ENCODE results near the gene HOATZ. TPM values are rescaled to one million over a fixed set of nuclear protein-coding genes. Genes with fewer than 3 reads are reported as not detected.

Gene HOATZ
- total and polyA plus RNA-seq, 10 donors, result not detected

DNA sequence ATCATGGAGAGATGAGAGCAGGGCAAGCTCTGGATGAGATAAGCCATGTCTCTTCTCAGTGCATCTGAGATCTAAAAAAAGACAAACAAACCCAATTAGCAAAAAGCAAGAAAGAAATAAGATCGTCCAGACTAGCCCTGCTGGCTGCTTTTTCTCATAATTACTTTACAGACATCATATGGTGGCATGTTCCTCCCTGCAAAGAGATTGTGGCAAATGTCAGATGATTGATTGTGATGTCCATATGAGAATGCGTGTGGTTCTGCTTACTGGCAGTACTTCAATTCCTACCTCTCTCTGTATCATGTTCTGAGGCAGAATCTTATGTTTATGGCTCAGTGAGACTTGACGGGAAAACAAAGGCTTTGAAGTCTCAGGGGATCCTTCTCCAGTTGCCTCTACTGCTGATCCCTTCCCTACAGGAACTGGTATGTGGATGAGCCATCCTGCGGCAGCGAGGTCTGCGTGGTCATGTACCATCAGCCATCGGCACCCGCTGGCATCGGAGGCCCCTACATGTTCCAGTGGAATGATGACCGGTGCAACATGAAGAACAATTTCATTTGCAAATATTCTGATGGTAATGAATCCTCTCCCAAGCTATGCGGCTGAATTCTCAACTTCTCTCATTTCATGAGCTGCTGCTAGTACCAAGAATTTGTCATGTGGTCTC lies 34.8 kb downstream of the HOATZ start:
- DNase-seq, result no peak
- 83 to 89% (median 88%) methylated on average over 11 of the region's 11 CpGs for WGBS, 5 donors

DNA sequence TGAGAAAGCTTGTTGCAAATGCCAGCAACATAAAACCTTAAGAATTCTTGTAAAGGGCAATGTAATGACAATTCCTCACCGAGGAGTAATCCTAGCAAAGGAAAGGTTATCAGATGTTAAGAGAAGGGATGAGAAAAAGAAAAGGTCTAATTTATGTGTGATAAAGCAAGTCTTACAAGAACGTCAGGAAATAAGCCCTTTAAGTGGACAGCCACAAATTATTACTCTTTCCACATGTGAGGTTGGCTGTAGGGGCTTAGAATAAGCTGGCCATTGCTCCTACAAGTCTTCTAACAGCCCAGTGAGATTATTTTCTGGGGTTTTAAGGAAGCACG lies 35.3 kb downstream of the HOATZ start:
- 58 to 70% (median 65%) methylated on average over 3 of the region's 3 CpGs for WGBS, 5 donors
- H3K36me3 ChIP-seq, result peaks cover 0 to 13% (median 0%) of the 10 kb centered on the region in 6 donors
- H3K4me1 ChIP-seq, result no peaks in the 10 kb centered on the region
- TF ChIP-seq POLR2A (IDR thresholded peaks at IDR 0.05) (no peak), POLR2AphosphoS5 (IDR thresholded peaks at IDR 0.05) (no peak)
- TF ChIP-seq, protein P1, sequence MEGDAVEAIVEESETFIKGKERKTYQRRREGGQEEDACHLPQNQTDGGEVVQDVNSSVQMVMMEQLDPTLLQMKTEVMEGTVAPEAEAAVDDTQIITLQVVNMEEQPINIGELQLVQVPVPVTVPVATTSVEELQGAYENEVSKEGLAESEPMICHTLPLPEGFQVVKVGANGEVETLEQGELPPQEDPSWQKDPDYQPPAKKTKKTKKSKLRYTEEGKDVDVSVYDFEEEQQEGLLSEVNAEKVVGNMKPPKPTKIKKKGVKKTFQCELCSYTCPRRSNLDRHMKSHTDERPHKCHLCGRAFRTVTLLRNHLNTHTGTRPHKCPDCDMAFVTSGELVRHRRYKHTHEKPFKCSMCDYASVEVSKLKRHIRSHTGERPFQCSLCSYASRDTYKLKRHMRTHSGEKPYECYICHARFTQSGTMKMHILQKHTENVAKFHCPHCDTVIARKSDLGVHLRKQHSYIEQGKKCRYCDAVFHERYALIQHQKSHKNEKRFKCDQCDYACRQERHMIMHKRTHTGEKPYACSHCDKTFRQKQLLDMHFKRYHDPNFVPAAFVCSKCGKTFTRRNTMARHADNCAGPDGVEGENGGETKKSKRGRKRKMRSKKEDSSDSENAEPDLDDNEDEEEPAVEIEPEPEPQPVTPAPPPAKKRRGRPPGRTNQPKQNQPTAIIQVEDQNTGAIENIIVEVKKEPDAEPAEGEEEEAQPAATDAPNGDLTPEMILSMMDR (IDR thresholded peaks at IDR 0.05 in 8 of 11, conservative IDR thresholded peaks at IDR 0.05 in 3 of 11), result no peak
- no peak overlapping the region for H3K4me3 ChIP-seq
- no peaks in the 10 kb centered on the region for H3K27me3 ChIP-seq (replicated peaks in 1 of 7)
- no peaks in the 10 kb centered on the region for H3K9me3 ChIP-seq
- DNase-seq, result no peak
- no peak overlapping the region for H3K27ac ChIP-seq
- intact Hi-C loops (cut with DNase I; ENCODE audit: low total_unique reads), result no loop called here

More for the DNA sequence above, 34.8 kb downstream of the HOATZ start:
- Histone ChIP-seq H3K4me1 (no peaks in the 10 kb centered on the region), H3K27ac (no peak overlapping the region), H3K36me3 (peaks cover 0 to 13% (median 0%) of the 10 kb centered on the region in 6 donors), H3K27me3 (replicated peaks in 1 of 7) (no peaks in the 10 kb centered on the region), H3K9me3 (no peaks in the 10 kb centered on the region), H3K4me3 (no peak overlapping the region)
- intact Hi-C loops (cut with DNase I; ENCODE audit: low total_unique reads), result no loop called here
- TF ChIP-seq POLR2AphosphoS5 (IDR thresholded peaks at IDR 0.05), result no peak
- TF ChIP-seq, protein P1 (IDR thresholded peaks at IDR 0.05 in 8 of 11, conservative IDR thresholded peaks at IDR 0.05 in 3 of 11), result no peak
- TF ChIP-seq POLR2A (IDR thresholded peaks at IDR 0.05), result no peak

DNA sequence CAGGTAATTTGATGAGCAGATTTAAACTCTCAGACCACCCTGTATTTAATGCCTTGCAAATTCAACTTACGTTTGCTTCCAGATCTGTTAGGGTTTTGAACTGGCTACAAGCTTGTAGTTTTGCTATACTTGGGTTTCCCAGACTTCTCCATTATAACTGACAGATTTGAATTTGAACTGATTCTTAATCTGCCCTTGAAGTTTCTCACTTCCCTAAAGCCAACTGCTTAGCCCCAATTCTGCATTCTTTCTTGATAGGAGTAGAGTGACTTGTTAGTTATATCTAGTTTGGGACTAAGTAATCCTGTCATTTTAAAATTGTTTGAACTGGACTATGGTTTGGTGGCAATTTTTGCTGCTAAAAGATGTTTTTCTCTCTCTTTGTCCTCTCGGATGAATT lies 35.7 kb downstream of the HOATZ start:
- intact Hi-C loops (cut with DNase I; ENCODE audit: low total_unique reads), result no loop called here
- TF ChIP-seq POLR2AphosphoS5 (IDR thresholded peaks at IDR 0.05), result no peak
- TF ChIP-seq, protein P1 (IDR thresholded peaks at IDR 0.05 in 8 of 11, conservative IDR thresholded peaks at IDR 0.05 in 3 of 11), result no peak
- TF ChIP-seq POLR2A (IDR thresholded peaks at IDR 0.05), result no peak
- DNase-seq, result no peak
- Histone ChIP-seq H3K27me3 (replicated peaks in 1 of 7) (no peaks in the 10 kb centered on the region), H3K9me3 (peaks cover 0 to 2% (median 0%) of the 10 kb centered on the region in 8 donors), H3K4me1 (no peaks in the 10 kb centered on the region), H3K36me3 (peaks cover 0 to 14% (median 0%) of the 10 kb centered on the region in 6 donors), H3K4me3 (no peak overlapping the region), H3K27ac (no peak overlapping the region)
- WGBS, 5 donors, result 68 to 88% (median 78%) methylated on average over 2 of the region's 2 CpGs

DNA sequence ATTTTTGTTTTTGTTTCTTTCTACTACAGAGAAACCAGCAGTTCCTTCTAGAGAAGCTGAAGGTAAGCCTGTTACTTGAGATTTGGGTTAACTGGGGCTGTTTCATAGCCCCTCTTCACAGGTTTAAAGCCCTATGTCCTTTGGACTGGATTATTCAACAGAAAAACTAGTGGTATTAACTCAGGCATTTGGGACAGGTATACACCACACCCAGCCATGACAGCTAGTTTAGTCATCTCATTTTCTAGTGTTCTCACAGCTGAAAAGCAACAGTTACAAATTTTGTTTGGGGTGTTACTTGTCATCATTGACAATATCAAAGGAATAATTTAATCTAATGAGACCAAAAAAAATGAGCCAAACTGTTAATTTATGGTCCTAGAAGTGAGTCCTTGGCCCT lies 40.0 kb downstream of the HOATZ start:
- no peak for DNase-seq
- Histone ChIP-seq H3K4me1 (no peaks in the 10 kb centered on the region), H3K9me3 (peaks cover 0 to 19% (median 9%) of the 10 kb centered on the region in 8 donors), H3K4me3 (no peak overlapping the region), H3K27me3 (replicated peaks in 1 of 7) (no peaks in the 10 kb centered on the region), H3K36me3 (peaks cover 0 to 22% (median 2%) of the 10 kb centered on the region in 6 donors), H3K27ac (no peak overlapping the region)
- intact Hi-C loops (cut with DNase I; ENCODE audit: low total_unique reads), result no loop called here
- TF ChIP-seq POLR2AphosphoS5 (IDR thresholded peaks at IDR 0.05), result no peak
- TF ChIP-seq, protein P1 (IDR thresholded peaks at IDR 0.05 in 8 of 11, conservative IDR thresholded peaks at IDR 0.05 in 3 of 11), result no peak
- TF ChIP-seq POLR2A (IDR thresholded peaks at IDR 0.05), result no peak

All from spleen (tissue), 11 donors.